Mesodermal cell (in vitro differentiated cells): Measurements from ENCODE around the gene SAMD7.
A peak's percentile ranks its signal among the peaks of the same experiment; 100 is the strongest.

Source experiments
- H3K27ac ChIP-seq: 2 replicates; pipeline ENCODE4 v1.7.0; 2013; ENCODE audit warnings: mild to moderate bottlenecking, low read depth, low read length, moderate library complexity; ENCODE audit not compliant: severe bottlenecking
- H3K36me3 ChIP-seq: 2 replicates; pipeline ENCODE4 v1.7.1; 2013; ENCODE audit warnings: mild to moderate bottlenecking, low read length, moderate library complexity; ENCODE audit not compliant: control insufficient read depth, insufficient read depth
- H3K4me1 ChIP-seq: one replicate; pipeline ENCODE4 v1.7.1; 2013; ENCODE audit warnings: mild to moderate bottlenecking, low read length; ENCODE audit not compliant: insufficient read depth, control insufficient read depth, poor library complexity, severe bottlenecking
- H3K4me3 ChIP-seq: 2 replicates; pipeline ENCODE4 v1.7.0; 2013; ENCODE audit warnings: low read length, control low read depth, mild to moderate bottlenecking; ENCODE audit not compliant: insufficient read depth, poor library complexity, severe bottlenecking; ENCODE audit errors: extremely low read depth
- H3K9me3 ChIP-seq: 2 replicates; pipeline ENCODE4 v1.7.1; 2013; ENCODE audit warnings: mild to moderate bottlenecking, low read length, moderate library complexity; ENCODE audit not compliant: control insufficient read depth
- WGBS, 2 experiments: methylation state at CpG; one replicate each; pipeline ENCODE4 v1.1.5; 2013; ENCODE audit warnings: missing lambda C conversion rate in 2 of 2; ENCODE audit not compliant: insufficient coverage in 2 of 2; 5-methylcytosine and 5-hydroxymethylcytosine counted together

The SAMD7 gene

GRCh38 chr3:169940470-169941181, 29.3 kb downstream of the SAMD7 start:
- Histone ChIP-seq H3K27ac (no peak overlapping the region), H3K4me1 (no peaks in the 10 kb centered on the region), H3K36me3 (no peaks in the 10 kb centered on the region), H3K9me3 (no peaks in the 10 kb centered on the region), H3K4me3 (no peak overlapping the region)
- WGBS, 2 experiments = 83 to 100% methylated on average over 1 of the region's 6 CpGs

GRCh38 chr3:169945313-169945712, 33.9 kb downstream of the SAMD7 start:
- Histone ChIP-seq H3K36me3 (no peaks in the 10 kb centered on the region), H3K4me3 (no peak overlapping the region), H3K27ac (no peak overlapping the region), H3K9me3 (no peaks in the 10 kb centered on the region), H3K4me1 (no peaks in the 10 kb centered on the region)
- 86 to 97% methylated on average over 7 of the region's 7 CpGs for WGBS, 2 experiments

- Histone ChIP-seq H3K27ac (no peak overlapping the region), H3K36me3 (no peaks in the 10 kb centered on the region), H3K4me1 (no peaks in the 10 kb centered on the region), H3K9me3 (no peaks in the 10 kb centered on the region), H3K4me3 (no peak overlapping the region)
- WGBS, 2 experiments = 95 to 100% methylated on average over 2 to 3 of the region's 3 CpGs
These were observed 35.0 kb downstream of the SAMD7 start for GRCh38 chr3:169946336-169946735.

GRCh38 chr3:169948559-169949448, 37.4 kb downstream of the SAMD7 start:
- WGBS, 2 experiments = 100% methylated on average over 1 of the region's 2 CpGs; no CpG with 5 or more reads in 1 of the 2 experiments
- H3K9me3 ChIP-seq = no peaks in the 10 kb centered on the region
- H3K4me1 ChIP-seq = no peaks in the 10 kb centered on the region
- no peak overlapping the region for H3K27ac ChIP-seq
- H3K4me3 ChIP-seq = no peak overlapping the region
- H3K36me3 ChIP-seq = no peaks in the 10 kb centered on the region

GRCh38 chr3:169952045-169952444, 40.7 kb downstream of the SAMD7 start:
- Histone ChIP-seq H3K4me1 (no peaks in the 10 kb centered on the region), H3K4me3 (no peak overlapping the region), H3K9me3 (peaks cover 4% of the 10 kb centered on the region), H3K27ac (no peak overlapping the region), H3K36me3 (no peaks in the 10 kb centered on the region)
- no CpG with 5 or more reads among the region's 1 CpG for WGBS, 2 experiments

- no peak overlapping the region for H3K4me3 ChIP-seq
- H3K4me1 ChIP-seq = no peaks in the 10 kb centered on the region
- H3K9me3 ChIP-seq = peaks cover 4% of the 10 kb centered on the region
- WGBS, 2 experiments = 67% methylated on average over 1 of the region's 3 CpGs; no CpG with 5 or more reads in 1 of the 2 experiments
- no peak overlapping the region for H3K27ac ChIP-seq
- H3K36me3 ChIP-seq = no peaks in the 10 kb centered on the region
These were observed 42.2 kb downstream of the SAMD7 start for GRCh38 chr3:169953462-169954141.

- Histone ChIP-seq H3K4me1 (no peaks in the 10 kb centered on the region), H3K4me3 (no peak overlapping the region), H3K9me3 (peaks cover 4% of the 10 kb centered on the region), H3K36me3 (no peaks in the 10 kb centered on the region), H3K27ac (no peak overlapping the region)
- 83 to 100% methylated on average over 1 of the region's 6 CpGs for WGBS, 2 experiments
These were observed 42.9 kb downstream of the SAMD7 start for GRCh38 chr3:169954142-169954756.

GRCh38 chr3:169955406-169955805, 44.0 kb downstream of the SAMD7 start:
- Histone ChIP-seq H3K9me3 (peaks cover 4% of the 10 kb centered on the region), H3K27ac (no peak overlapping the region), H3K4me3 (no peak overlapping the region), H3K4me1 (no peaks in the 10 kb centered on the region), H3K36me3 (no peaks in the 10 kb centered on the region)
- no CpG with 5 or more reads among the region's 2 CpGs for WGBS, 2 experiments

- WGBS, 2 experiments = 31 to 43% methylated on average over 2 of the region's 2 CpGs
- Histone ChIP-seq H3K4me3 (no peak overlapping the region), H3K27ac (peak overlapping the region; percentile 38), H3K4me1 (no peaks in the 10 kb centered on the region), H3K36me3 (no peaks in the 10 kb centered on the region), H3K9me3 (no peaks in the 10 kb centered on the region)
These were observed 52.8 kb downstream of the SAMD7 start for GRCh38 chr3:169964176-169964575.
